HG03432 (cell line): ENCODE measurements around the gene DDX54.
A peak's percentile ranks its signal among the peaks of the same experiment; 100 is the strongest.

ENCODE experiments used
- ATAC-seq: cut with Tn5 transposase; IDR thresholded peaks from one replicate; pipeline ENCODE4 v1.9.1; 2021; ENCODE audit warnings: mild to moderate bottlenecking, moderate library complexity; ENCODE audit not compliant: unreplicated experiment

The DDX54 gene

GRCh38 chr12:113165521-113166450 is 19.5 kb downstream of the DDX54 start:
- ATAC-seq, result no peak

DNA sequence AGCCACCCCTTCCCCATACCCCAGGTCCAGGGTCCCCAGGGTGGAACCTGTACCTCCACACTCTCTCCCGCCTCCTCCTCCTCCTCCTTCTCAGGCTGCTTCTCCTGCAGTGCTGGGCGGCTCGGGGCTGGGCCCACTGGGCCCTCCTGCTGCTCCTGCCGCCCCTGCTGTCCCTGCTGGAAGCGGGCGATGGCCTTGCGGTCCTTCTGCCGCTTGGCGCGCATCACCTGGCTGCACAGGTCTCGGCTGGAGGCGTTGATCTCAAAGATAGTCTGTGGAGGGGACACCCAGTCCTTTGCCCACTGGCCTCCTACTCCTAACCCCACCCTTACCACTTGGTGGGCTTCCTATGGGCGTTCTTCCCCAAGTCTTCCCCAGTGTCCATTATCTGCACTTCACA is 21.3 kb downstream of the DDX54 start:
- no peak for ATAC-seq

GRCh38 chr12:113163030-113163360 is 22.3 kb downstream of the DDX54 start:
- ATAC-seq, result no peak

- no peak for ATAC-seq
Measured at GRCh38 chr12:113162102-113163029, 22.9 kb downstream of the DDX54 start.

GRCh38 chr12:113161415-113162016 is 23.8 kb downstream of the DDX54 start:
- no peak for ATAC-seq

GRCh38 chr12:113159937-113160336 is 25.3 kb downstream of the DDX54 start:
- no peak for ATAC-seq

- ATAC-seq, result no peak
Measured at GRCh38 chr12:113158439-113159203, 26.7 kb downstream of the DDX54 start.

GRCh38 chr12:113157218-113157859 is 27.9 kb downstream of the DDX54 start:
- ATAC-seq, result no peak

DNA sequence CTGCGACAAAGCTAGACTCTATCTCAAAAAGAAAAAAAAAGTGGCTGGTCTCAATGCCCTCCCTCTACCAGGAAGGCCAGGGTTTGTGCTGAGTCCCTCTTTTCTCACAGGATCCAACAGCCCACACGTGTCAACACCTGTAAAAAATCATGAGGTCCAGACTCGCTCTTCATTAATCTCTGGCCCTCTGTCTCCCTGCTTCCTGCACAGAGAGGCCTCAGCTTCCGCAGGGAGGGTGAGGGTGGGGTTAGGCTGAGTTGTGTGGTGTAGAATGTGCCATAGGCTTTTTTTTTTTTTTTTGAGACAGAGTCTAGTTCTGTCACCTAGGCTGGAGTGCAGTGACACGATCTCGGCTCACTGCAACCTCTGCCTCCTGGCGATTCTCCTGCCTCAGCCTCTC is 29.6 kb downstream of the DDX54 start:
- no peak for ATAC-seq

DNA sequence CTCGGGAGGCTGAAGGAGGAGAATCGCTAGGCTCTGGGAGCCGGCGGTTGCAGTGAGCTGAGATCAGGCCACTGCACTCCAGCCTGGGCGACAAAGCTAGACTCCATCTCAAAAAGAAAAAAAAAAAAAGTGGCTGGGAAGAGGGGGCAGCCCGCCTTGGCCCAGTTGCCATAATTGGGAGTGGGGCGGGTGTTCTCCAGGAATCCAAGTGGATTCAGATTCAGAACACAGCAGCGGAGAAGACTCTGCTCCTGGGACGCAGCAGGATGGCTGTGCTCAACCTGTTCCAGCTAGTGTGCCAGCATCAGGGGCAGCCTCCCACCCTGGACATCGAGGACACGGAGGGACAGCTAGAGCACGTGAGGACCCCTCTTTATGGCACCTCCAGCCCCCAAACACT is 30.2 kb downstream of the DDX54 start:
- ATAC-seq, result no peak

GRCh38 chr12:113154351-113154973 is 30.8 kb downstream of the DDX54 start:
- no peak for ATAC-seq

- peak; percentile 77 for ATAC-seq
Measured at GRCh38 chr12:113152835-113153814, 32.2 kb downstream of the DDX54 start.

DNA sequence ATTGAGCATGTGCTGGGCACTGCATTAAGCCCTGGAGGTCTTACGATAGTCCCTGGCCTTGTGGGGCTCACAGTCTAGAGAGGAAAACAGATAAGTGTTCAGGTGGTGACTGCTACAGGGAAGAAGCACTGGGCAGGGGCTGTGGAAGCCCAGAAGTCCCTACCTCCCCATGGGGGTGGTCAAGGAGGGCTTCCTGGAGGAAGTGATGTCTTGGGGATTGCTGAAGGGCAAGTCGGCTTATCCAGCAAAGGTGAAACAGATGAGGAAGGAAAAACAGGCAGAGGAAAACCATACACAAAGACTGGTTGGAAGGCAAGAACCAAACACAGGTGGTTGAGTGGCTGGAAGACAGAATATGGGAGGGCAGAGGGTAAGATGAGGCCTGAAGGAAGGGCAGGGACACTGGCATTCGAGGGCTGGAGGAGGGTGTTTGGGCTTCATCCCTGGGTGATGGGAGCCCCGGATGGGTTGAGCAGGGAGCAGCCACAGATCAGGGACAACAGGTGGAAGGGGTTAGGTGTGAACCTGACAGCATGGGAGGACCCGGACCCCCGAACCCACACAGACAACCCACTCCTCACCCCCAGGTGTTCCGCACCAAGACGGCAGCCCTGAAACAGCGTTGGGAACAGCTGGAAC is 33.0 kb downstream of the DDX54 start:
- no peak for ATAC-seq

DNA sequence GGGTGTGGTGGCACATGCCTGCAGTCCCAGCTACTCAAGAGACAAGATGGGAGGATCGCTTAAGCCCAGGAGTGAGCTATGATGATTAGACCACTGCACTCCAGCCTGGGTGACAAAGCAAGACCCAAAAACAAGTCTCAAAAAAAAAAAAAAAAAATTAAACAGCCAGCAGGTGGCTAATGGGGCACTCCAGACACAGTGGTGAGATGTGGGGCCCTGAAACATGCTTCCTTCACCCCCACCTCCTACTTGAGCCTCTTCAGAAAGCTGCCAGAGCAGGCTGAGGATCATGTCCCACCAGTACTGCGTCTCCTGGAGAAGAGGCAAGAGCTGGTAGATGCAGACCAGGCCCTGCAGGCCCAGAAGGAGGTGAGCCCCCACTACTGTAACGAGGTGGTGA is 33.6 kb downstream of the DDX54 start:
- no peak for ATAC-seq

- no peak for ATAC-seq
Measured at GRCh38 chr12:113149361-113150150, 35.7 kb downstream of the DDX54 start, which contains the start of gene CFAP73. CFAP73 (plus strand) TSS chr12:113149724; CDS start chr12:113149858, 134 bp downstream.

- no peak for ATAC-seq
Measured at GRCh38 chr12:113146999-113147398, 38.3 kb downstream of the DDX54 start.
